VCaP (cell line): Measurements from ENCODE around the gene PTPRJ.

Experiments used
- H3K27ac ChIP-seq: fragments of 450-650 bp; 2 replicates; pipeline ENCODE4 v1.5.1; 2017
- CTCF ChIP-seq: fragments of 450-650 bp; conservative IDR thresholded peaks from 2 replicates; pipeline ENCODE4 v1.5.1; 2017; ENCODE audit warnings: mild to moderate bottlenecking, moderate library complexity

The PTPRJ gene

GRCh38 chr11:48006301-48006992, 26.1 kb downstream of the PTPRJ start:
- H3K27ac ChIP-seq: peak overlapping the region; percentile 16; the same call in 1 of the 2 replicates

GRCh38 chr11:48007677-48008076, 27.3 kb downstream of the PTPRJ start:
- peak overlapping the region; percentile 16; the same call in 1 of the 2 replicates for H3K27ac ChIP-seq
- TF ChIP-seq CTCF: no peak

More at GRCh38 chr11:48006301-48006992, 26.1 kb downstream of the PTPRJ start:
- no peak for TF ChIP-seq CTCF

- H3K27ac ChIP-seq: no peak overlapping the region
- TF ChIP-seq CTCF: no peak
These were observed 28.6 kb downstream of the PTPRJ start for GRCh38 chr11:48008951-48009270.

- no peak overlapping the region for H3K27ac ChIP-seq
- TF ChIP-seq CTCF: no peak
These were observed 30.9 kb downstream of the PTPRJ start for GRCh38 chr11:48011102-48011797.

GRCh38 chr11:48011798-48012391, 31.5 kb downstream of the PTPRJ start:
- no peak for TF ChIP-seq CTCF
- H3K27ac ChIP-seq: no peak overlapping the region

- no peak for TF ChIP-seq CTCF
- H3K27ac ChIP-seq: no peak overlapping the region; the same call in 1 of the 2 replicates
These were observed 33.0 kb downstream of the PTPRJ start for GRCh38 chr11:48013269-48013901.

GRCh38 chr11:48014917-48015316, 34.6 kb downstream of the PTPRJ start:
- H3K27ac ChIP-seq: no peak overlapping the region
- TF ChIP-seq CTCF: no peak
